K562 (cell line): Measurements from ENCODE around the gene TMEM203. TPM values are rescaled to one million over a fixed set of nuclear protein-coding genes. Genes with fewer than 3 reads are reported as not detected.

Experiments
- ATAC-seq: fragments of 200-7000 bp; cut with Tn5 transposase; 3 replicates; pipeline ENCODE4 v1.9.1; 2020; ENCODE audit warnings: moderate library complexity
- BruUV-seq: library from RNA; stranded (reverse); fragments of 400-500 nt; replicated peaks from 2 replicates; lab custom pipeline; 2021; lab: Mats Ljungman, UMichigan
- CTCF ChIA-PET: fragments of 300-600 bp; formaldehyde crosslinking; extraction: SDS; loops from one replicate; lab custom pipeline; 2021; ENCODE audit warnings: low intra/inter-chr PET ratio; lab: Yijun Ruan, JAX
- POLR2A ChIA-PET: fragments of 300-600, 350-650 bp; sonication (Branson Sonifier 250); formaldehyde crosslinking; extraction: SDS; loops from one replicate; lab custom pipeline; 2021; ENCODE audit warnings: antibody characterized with exemption, inconsistent platforms; lab: Yijun Ruan, JAX
- DNase-seq, 4 experiments: peaks; one replicate each; pipeline versions ENCODE4 v3.0.0 to v3.0.0-alpha.2; 2011 to 2018; ENCODE audit warnings: low spot score in 3 of 4, mixed read lengths in 3 of 4; ENCODE audit errors: extremely low read depth in 1 of 4
- FAIRE-seq: peaks from 2 replicates; lab custom pipeline; 2011; peaks lifted over from hg19 to GRCh38; lab: Jason Lieb, UNC
- H2AFZ ChIP-seq: 2 replicates; pipeline ENCODE4 v1.6.0; 2011; ENCODE audit warnings: low read depth, low read length, control low read depth, inconsistent platforms
- H3K27ac ChIP-seq: fragments of 200-600 bp; 3 replicates; pipeline ENCODE4 v1.8.0; 2011; ENCODE audit warnings: low read depth, mild to moderate bottlenecking, control low read depth, inconsistent platforms, low read length, moderate library complexity, mixed read lengths; ENCODE audit errors: extremely low read depth
- H3K27me3 ChIP-seq, 2 experiments: fragments of 300-600 bp in 1 of 2; 2 replicates in 1 of 2; 3 replicates in 1 of 2; pipeline versions ENCODE4 v1.6.0 to v1.8.0; 2011; ENCODE audit warnings: inconsistent platforms in 2 of 2, low read length in 2 of 2, mild to moderate bottlenecking in 1 of 2, mixed read lengths in 1 of 2, moderate library complexity in 1 of 2; ENCODE audit not compliant: control insufficient read depth in 2 of 2, insufficient read depth in 2 of 2
- H3K36me3 ChIP-seq: fragments of 300-600 bp; 3 replicates; pipeline ENCODE4 v1.8.0; 2011; ENCODE audit warnings: mild to moderate bottlenecking, low read length, inconsistent platforms; ENCODE audit not compliant: control insufficient read depth, insufficient read depth
- H3K4me1 ChIP-seq, 2 experiments: fragments of 200-600 bp in 1 of 2; replicated peaks in 1 of 2; 2 replicates in 1 of 2; 3 replicates in 1 of 2; pipeline versions ENCODE4 v1.5.1 to v1.8.0; 2011; ENCODE audit warnings: inconsistent platforms in 2 of 2, low read length in 2 of 2, mild to moderate bottlenecking in 1 of 2, mixed read lengths in 1 of 2, moderate library complexity in 1 of 2; ENCODE audit not compliant: control insufficient read depth in 2 of 2, insufficient read depth in 2 of 2
- H3K4me2 ChIP-seq: 2 replicates; pipeline ENCODE4 v1.6.1; 2011; ENCODE audit warnings: low read length, control low read depth, inconsistent platforms, mixed read lengths; ENCODE audit not compliant: insufficient read depth
- H3K4me3 ChIP-seq: fragments of 200-600 bp; sonication (generic), shearing (Covaris generic); 2 replicates; pipeline ENCODE4 v1.5.1; 2016; ENCODE audit warnings: control low read depth, inconsistent platforms
- H3K79me2 ChIP-seq: fragments of 200-600 bp; 3 replicates; pipeline ENCODE4 v1.8.0; 2011; ENCODE audit warnings: low read length, inconsistent platforms; ENCODE audit not compliant: control insufficient read depth, insufficient read depth
- H3K9ac ChIP-seq, 2 experiments: 2 replicates each; pipeline versions ENCODE4 v1.6.0 to v1.6.1; 2011; ENCODE audit warnings: low read depth in 2 of 2, low read length in 2 of 2, control low read depth in 1 of 2, inconsistent platforms in 1 of 2, mild to moderate bottlenecking in 1 of 2, mixed read lengths in 1 of 2; ENCODE audit not compliant: insufficient read depth in 1 of 2
- H3K9me1 ChIP-seq: one replicate; pipeline ENCODE4 v1.6.0; 2011; ENCODE audit warnings: inconsistent platforms, mild to moderate bottlenecking, low read length, moderate library complexity; ENCODE audit not compliant: control insufficient read depth, insufficient read depth
- H3K9me3 ChIP-seq: replicated peaks from 2 replicates; pipeline ENCODE4 v1.5.1; 2011; ENCODE audit warnings: low read depth, low read length, inconsistent platforms; ENCODE audit not compliant: control insufficient read depth, insufficient read depth
- H4K20me1 ChIP-seq: replicated peaks from 2 replicates; pipeline ENCODE4 v1.6.1; 2011; ENCODE audit warnings: low read length, inconsistent platforms, mixed read lengths; ENCODE audit not compliant: control insufficient read depth, insufficient read depth
- BRD9 ChIP-seq: fragments of 450-650 bp; IDR thresholded peaks from 2 replicates; pipeline ENCODE4 v1.6.1; 2018; ENCODE audit warnings: low read depth; ENCODE audit not compliant: partially characterized antibody
- ESRRA ChIP-seq: fragments of 450-650 bp; IDR thresholded peaks from 2 replicates; pipeline ENCODE4 v1.6.1; 2014; ENCODE audit warnings: low read depth, mild to moderate bottlenecking, moderate library complexity, borderline replicate concordance
- FIP1L1 ChIP-seq: fragments of 200-400 bp; formaldehyde crosslinking; IDR thresholded peaks from 2 replicates; pipeline ENCODE4 v1.6.1; 2018; ENCODE audit warnings: mild to moderate bottlenecking, low read depth, low read length; ENCODE audit not compliant: poor library complexity, severe bottlenecking
- HNRNPL ChIP-seq: fragments of 200-400 bp; formaldehyde crosslinking; IDR thresholded peaks from 2 replicates; pipeline ENCODE4 v1.6.1; 2017; ENCODE audit warnings: low read depth, mild to moderate bottlenecking, low read length
- PCBP1 ChIP-seq: fragments of 200-400 bp; formaldehyde crosslinking; IDR thresholded peaks from 2 replicates; pipeline ENCODE4 v1.6.1; 2018; ENCODE audit warnings: mild to moderate bottlenecking, low read depth, low read length; ENCODE audit not compliant: poor library complexity, severe bottlenecking
- SP1 ChIP-seq: sonication (generic); formaldehyde crosslinking; IDR thresholded peaks from 2 replicates; pipeline ENCODE4 v1.8.1; 2022; ENCODE audit warnings: mild to moderate bottlenecking, missing genetic modification reagents
- U2AF2 ChIP-seq: fragments of 200-400 bp; formaldehyde crosslinking; optimal IDR thresholded peaks from 2 replicates; pipeline ENCODE3; 2017; ENCODE audit warnings: low read depth, mild to moderate bottlenecking, low read length
- VEZF1 ChIP-seq: fragments of 200-800 bp; sonication (Bioruptor generic); IDR thresholded peaks from 2 replicates; pipeline ENCODE4 v1.6.1; 2017; ENCODE audit warnings: missing genetic modification characterization, missing compliant biosample characterization
- ZFX ChIP-seq: sonication (generic); formaldehyde crosslinking; IDR thresholded peaks from 2 replicates; pipeline ENCODE4 v1.8.0; 2022; ENCODE audit warnings: mild to moderate bottlenecking, missing genetic modification reagents, moderate library complexity
- WGBS: fragments of 100-300 bp; shearing (Covaris generic); methylation state at CpG from one replicate; pipeline ENCODE4 v1.1.6; 2016; ENCODE audit warnings: low coverage, mixed read lengths; ENCODE audit not compliant: insufficient coverage; ENCODE audit errors: missing lambda C conversion rate; 5-methylcytosine and 5-hydroxymethylcytosine counted together
- in situ Hi-C: fragments of 300-500 bp; cut with MboI; formaldehyde crosslinking; loops from 4 replicates; pipeline ENCODE4 v1.15.0; 2018; ENCODE audit warnings: inconsistent platforms, mixed read lengths
- intact Hi-C: fragments of 100-400 bp; cut with micrococcal nuclease; formaldehyde crosslinking; loops from 2 replicates; pipeline ENCODE4 v1.14.2; 2022
- polyA plus RNA-seq, 8 experiments: library from polyadenylated mRNA; depleted of rRNA in 4 of 8; stranded (reverse) in 5 of 8; unstranded in 3 of 8; fragments of >200 nt; fragmentation: Nextera tagmentation in 2 of 8; fragmentation: Illumina TruSeq in 1 of 8; extraction: Ambion mirVana in 2 of 8; extraction: Trizol in 1 of 8; gene quantifications; 2 replicates each; pipeline versions ENCODE4 v1.2.1 to v1.2.3, GENCODE V29; 2011 to 2014; ENCODE audit warnings: inconsistent platforms in 1 of 8, missing spikeins in 1 of 8
- total RNA-seq, 7 experiments: library from RNA; depleted of rRNA in 6 of 7; stranded (reverse); fragments of >200 nt in 6 of 7; fragmentation: Illumina TruSeq in 2 of 7; extraction: Trizol in 2 of 7; gene quantifications; 2 replicates each; pipeline versions ENCODE4 v1.2.1 to v1.2.3, GENCODE V29; 2011 to 2021; ENCODE audit warnings: low replicate concordance in 1 of 7

The TMEM203 gene
- total and polyA plus RNA-seq, 9 of the 15 experiments (the other 6 are each of a cell fraction or from before 2014, with no cell fraction given) = 8.8 to 59.5 (median 37.6) TPM

- DNase-seq (peak in 2 of 4 experiments; percentile 12 to 46), ATAC-seq (no peak), FAIRE-seq (no peak)
- no peaks in the 10 kb centered on the region for H3K9me1 ChIP-seq
- H3K4me2 ChIP-seq = peak overlapping the region; percentile 50; the same call in 1 of the 2 replicates
- BruUV-seq = no TSS peak
- no peak overlapping the region for H2AFZ ChIP-seq
- H3K27ac ChIP-seq = no peak overlapping the region
- TF ChIP-seq SP1 (CRISPR knock-in tag) (0 out of 2 replicates have a peak, but pooled peaks have one; percentile 1), FIP1L1 (peak; percentile 33), ZFX (CRISPR knock-in tag) (peak; percentile 17; the same call in 1 of the 2 replicates), ESRRA (0 out of 2 replicates have a peak, but pooled peaks have one; percentile 1), BRD9 (no peak), VEZF1 (0 out of 2 replicates have a peak, but pooled peaks have one; percentile 32), PCBP1 (peak; percentile 70), U2AF2 (no peak), HNRNPL (peak; percentile 61; the same call in 1 of the 2 replicates)
- H4K20me1 ChIP-seq = no peaks in the 10 kb centered on the region
- in situ Hi-C loops (loop anchor here (5.0 to 25.0 kb wide), 3 partner anchors 41 to 441 kb away; partner anchors contain the start of genes ANAPC2, CCDC183, SSNA1 and TMEM141), intact Hi-C loops (loop anchor here (1.0 to 2.0 kb wide), 3 partner anchors 40 to 177 kb away; partner anchors contain the start of genes ANAPC2 and SSNA1)
- no peaks in the 10 kb centered on the region for H3K27me3 ChIP-seq
- no peaks in the 10 kb centered on the region for H3K36me3 ChIP-seq
- WGBS = 22% methylated on average over 10 of the region's 18 CpGs
- ChIA-PET CTCF (interaction anchor here (0.9 to 2.6 kb wide), 3 partner anchors 39 to 179 kb away, joined by 4 to 19 read pairs (median 5); partner anchors contain the start of genes ANAPC2 and SSNA1), POLR2A (interaction anchor here (0.6 to 1.9 kb wide), 5 partner anchors 13 to 207 kb away, joined by 3 to 6 read pairs (median 3); partner anchors contain the start of genes ANAPC2, MAN1B1 and SSNA1)
- H3K9ac ChIP-seq = peak overlapping the region in 1 of 2 experiments; percentile 74; a peak in 2 of 4 replicates
- peaks cover 15 to 97% of the 10 kb centered on the region in 2 experiments for H3K4me1 ChIP-seq
- H3K9me3 ChIP-seq = no peaks in the 10 kb centered on the region
- H3K4me3 ChIP-seq = no peak overlapping the region
- no peaks in the 10 kb centered on the region for H3K79me2 ChIP-seq
These were observed 22.5 kb upstream of the TMEM203 start for GRCh38 chr9:137227853-137228505.
